GM18907 (cell line): Measurements from ENCODE around the gene PDE4B.
A peak's percentile ranks its signal among the peaks of the same experiment; 100 is the strongest.
"Not testable (repeated sequence)": the region's sequence is repeated elsewhere in the genome, so short reads cannot be mapped to it uniquely, and the experiment has no call there.

ENCODE experiments used
- ATAC-seq: cut with Tn5 transposase; IDR thresholded peaks from one replicate; pipeline ENCODE4 v1.9.1; 2021; ENCODE audit warnings: mild to moderate bottlenecking, moderate library complexity; ENCODE audit not compliant: unreplicated experiment

PDE4B gene

DNA sequence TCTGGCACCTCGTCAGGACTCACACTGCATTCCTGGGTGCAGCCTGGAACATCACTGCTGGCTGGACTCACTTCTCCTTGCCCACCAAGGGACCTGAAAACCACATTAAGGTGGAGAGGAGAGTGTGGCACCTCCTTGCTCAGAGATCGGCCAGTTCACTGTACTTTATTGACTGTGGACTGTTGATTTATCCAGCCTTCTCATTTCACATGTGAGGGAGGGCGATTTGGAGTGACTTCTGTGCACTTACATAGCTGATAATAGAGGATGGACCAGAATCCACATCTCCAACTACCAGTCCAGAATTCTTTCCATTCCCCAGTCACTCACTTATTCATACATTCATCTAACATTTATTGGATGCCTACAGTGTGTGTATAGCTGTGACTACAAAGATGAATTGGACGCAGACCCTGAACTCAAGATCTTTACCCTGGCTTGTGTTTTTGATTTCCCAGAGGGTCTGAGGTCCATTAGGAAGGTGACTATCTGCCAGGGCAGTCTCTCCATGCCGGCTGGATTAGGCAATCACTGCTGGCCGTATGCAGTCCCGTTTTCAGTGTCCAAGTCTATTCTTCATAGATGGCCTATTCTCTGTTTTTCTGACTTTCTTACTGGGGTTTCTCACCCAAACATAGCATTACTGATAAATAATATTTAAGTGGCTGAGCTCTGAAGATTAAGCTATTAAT lies 507.7 kb downstream of the PDE4B start:
- ATAC-seq: no peak

DNA sequence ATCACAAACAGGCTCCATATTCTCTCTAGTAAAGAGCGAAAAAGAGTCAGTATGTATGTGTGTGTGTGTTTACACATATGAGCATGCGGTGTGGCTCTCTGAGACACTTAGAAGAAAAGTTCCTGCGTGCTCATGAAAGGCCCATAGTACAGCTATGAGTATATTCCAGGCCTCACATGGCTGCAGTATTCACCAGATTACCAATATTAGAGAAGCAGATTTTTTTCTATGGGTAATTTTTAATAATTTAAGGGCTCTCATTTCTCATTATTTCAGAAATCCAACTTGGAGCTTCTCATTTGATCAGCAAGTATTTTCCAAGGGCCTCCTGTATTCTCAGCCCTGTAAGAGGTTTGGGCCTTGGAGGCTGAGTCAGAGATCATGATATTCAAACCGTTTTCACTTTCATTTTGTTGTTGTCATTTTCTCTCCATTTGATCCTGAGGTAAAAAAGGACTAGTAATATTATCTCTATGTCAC lies 508.3 kb downstream of the PDE4B start:
- peak; percentile 81 for ATAC-seq

DNA sequence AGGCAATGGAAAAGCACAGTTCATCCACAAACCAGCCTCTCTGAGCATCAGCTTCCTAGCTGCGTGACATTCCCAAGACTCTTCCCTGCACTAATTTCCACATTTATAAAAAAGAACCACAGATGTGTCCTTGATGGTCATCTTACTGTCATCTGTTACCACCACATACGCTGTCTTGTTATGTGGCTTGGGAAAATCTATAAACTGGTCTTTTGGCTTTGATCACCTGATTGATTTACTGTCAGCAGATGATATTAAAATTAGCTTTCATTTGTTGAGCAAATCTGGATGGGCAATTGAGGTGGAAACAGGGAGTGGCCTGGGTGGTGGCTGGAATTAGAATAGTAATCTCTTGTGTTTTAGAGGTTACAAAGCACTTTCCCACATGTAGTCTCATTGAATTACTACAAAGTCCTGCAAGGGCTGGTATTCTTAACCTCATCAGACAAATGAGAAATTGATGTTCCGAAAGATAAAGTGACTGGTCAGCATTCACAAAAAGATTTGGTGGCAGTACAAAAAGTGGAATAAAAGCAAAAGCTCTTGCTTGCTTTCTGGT lies 509.6 kb downstream of the PDE4B start:
- no peak for ATAC-seq

DNA sequence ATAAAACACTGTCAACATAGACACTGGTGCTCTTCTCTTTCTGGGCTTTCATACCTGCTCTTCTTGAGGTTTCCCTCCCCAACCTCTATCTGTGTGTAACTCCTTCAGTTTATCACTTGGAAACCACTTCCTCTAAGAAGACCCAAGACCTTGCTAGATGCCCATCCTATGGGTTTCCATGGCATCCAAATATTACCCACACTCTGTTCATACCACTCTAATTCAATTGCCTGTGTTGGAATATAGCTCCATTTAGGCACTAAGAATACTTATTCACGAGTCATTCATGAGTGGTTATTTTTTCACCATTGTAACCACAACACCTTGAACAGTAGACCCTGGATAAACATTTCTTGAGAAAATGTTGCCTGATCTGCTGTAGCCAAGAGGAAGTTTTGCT lies 510.1 kb downstream of the PDE4B start:
- peak; percentile 30 for ATAC-seq

DNA sequence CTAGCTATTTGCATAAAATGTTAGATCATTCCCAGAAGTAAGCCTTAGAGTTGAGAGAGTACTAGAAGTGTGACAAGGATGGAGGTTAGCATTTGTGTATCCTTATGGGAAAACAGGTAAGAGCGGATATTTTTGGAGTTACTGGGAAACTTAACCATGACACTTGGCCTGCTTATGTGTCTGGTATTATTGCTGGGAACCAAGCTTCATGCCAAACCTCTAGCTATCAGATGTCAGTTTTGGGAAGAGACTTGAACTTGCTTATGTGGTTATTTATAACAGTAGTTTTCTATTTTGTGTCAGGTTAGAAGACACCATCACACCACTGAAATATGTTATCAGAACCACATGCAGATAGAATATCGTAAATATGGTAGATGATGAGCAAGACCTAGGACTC lies 511.0 kb downstream of the PDE4B start:
- ATAC-seq: no peak

DNA sequence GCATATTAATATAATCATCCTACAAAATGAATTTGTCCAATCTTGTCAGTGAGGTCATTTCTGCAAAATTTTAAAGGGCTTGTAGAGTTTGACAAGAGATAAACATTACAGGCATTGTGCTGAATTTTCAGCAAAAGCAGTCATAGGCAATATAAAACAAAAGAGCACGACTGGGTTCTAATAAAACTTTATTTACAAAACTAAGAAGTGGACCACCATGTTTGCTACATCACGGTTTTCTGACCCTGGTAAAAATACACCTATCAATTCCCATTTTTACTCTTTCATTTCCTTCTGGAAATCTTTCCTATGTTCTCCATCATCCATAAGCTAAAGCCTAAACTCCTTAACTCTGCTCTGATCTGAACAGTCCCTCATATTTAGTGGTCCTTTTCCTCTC lies 511.4 kb downstream of the PDE4B start:
- ATAC-seq: no peak

DNA sequence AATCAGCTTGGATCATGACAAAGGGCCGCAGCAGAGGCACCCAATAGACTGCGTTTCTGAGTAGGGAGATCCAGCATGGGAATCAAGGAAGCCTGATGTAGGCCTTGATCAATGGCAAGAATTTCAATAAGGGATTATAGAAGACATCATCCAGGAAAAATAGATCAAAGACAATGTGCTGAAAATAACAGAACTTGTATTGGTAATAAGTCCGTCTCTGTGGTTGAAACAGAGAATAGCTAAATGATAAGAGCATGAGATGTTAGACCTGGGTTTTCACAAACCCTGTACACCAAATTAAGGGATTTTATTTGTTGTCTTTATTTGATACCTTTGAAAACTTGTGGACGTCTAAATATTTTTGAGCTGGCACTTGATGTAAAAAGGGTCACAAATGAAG lies 513.2 kb downstream of the PDE4B start:
- ATAC-seq: peak; percentile 56

DNA sequence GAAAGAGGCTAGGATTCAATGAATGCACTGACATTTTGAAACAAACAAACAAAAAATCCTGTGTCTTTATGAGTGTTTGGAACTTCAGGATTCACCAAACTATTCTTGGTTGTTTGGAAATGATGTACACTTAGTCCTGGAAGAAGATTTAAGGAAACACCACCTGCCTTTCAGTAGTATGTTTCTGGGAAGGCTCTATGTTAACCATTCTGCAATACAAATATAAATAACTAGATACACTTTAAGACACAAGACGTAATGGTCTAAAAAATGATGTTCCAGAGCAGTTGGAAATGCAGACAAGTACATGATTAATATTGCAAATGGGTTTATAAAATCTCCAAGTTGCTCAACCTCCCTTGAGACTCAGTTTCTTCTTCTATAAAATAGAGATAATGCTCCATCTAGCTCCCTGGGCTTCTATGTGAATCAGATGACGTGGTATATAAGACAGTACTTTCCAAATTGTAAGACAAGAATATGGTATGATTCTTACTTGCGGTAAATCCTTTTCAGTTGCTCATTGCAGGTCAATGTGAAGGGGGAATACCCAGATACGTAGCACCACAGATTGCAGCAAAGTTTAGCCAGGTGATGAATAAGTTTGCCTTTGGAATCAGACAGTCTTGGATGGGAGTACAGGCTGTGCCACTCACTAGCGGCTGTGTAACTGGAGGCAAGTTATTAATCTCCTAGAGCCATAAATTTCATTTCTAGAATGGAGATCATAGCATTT lies 516.5 kb downstream of the PDE4B start:
- no peak for ATAC-seq

DNA sequence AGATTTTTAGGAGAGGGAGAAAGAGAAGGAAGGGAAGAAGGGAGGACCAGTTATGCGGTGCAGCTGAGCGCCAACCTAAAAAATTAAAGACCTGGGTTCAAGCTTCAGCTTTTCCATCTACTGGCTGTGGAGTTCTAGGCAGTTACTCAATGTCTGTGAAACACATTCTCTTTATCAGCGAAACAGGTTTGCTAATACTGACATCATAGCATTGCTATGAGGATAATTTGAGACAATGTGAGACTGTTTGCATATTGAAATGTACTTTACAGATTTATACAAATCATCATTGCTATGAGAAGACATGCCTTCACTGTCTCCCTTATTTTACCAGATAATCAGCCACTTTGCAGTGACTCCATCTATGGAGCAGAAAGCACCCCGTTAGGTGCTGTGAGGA lies 518.4 kb downstream of the PDE4B start:
- ATAC-seq: no peak

DNA sequence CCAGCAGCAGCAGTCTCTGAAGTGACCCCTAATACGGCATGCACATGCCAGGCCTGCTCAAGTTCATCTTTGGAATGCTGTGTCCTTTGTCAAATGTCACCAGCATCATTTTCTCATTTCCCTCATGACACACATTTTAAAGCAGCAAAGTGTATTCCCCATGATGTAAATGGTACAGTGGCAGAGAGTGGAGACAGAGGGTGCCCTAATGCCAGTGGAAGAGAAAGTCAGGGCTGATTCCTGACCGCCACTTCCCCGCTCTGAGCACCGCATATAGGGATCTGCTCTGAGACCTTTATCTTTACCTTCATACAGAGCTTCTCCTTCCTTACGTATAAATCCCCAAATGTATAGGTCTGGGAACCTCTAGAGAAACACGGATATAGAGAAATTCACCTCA lies 518.9 kb downstream of the PDE4B start:
- no peak for ATAC-seq

DNA sequence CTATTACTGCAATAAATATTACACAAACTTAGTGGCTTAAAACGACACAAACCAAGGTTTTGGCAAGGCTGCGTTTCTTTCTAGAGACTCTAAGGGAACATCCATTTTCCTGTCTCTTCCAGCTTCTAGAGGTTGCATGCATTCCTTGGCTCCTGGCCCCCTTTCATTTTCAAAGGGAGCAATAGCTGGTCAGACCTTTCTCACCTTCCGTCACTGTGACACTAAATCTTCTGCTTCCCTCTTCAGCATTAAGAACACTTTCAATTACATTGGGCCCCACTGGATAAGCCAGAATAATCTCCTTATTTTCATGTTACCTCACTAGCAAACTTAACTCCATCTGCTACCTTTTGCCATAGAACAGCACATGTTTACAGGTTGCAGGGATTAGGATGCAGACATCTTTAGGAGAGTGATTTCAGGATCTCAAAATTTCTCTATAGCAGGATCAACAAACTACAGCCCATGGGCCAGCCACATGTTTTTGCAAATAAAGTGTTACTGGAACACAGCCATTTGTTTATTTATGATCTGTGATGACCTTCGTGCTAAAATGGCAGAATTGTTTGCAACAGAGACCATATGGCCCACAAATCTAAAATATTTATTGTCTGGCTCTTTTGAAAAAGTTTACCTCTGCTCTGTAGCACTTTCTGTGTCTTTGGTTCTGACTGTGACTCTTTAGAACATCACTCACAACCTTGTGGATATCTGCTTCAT lies 519.7 kb downstream of the PDE4B start:
- ATAC-seq: no peak

DNA sequence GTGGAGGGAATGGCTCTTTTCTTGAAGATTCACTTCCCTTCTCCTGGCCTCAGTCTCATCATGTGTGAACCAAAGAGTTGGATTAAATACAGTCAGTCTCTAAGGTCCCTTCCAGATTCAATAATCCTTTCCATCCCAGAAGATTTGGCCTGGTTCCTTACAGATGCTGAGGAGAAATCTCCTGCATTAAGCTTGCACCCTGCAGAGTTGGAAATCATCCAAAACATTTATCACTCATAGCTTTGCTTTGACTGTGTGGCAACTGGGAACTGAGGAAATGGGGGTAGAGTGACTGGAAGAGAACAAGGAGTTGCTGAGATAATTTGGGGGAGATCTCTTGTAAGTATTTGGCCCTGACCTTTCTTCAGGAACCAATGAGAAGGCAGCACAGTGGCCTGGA lies 520.7 kb downstream of the PDE4B start:
- no peak for ATAC-seq

DNA sequence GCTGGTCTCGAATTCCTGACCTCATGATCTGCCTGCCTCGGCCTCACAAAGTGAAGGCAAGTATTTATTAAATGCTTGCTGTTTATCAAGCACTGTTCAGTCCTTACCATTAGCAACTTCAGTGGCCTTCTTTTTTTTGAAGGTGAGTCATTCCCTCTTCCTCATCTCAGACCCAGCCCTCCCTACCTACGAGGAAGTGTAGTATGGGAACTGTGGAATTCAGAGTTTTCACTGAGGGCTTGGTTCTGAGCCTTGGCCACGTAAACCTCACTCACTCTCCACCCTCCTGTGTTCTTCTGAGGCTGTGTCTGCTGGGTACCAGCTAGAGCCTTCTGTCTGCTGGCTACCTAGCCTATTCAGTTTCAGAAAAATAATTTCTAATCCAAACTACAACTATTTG lies 523.0 kb downstream of the PDE4B start:
- ATAC-seq: no peak

DNA sequence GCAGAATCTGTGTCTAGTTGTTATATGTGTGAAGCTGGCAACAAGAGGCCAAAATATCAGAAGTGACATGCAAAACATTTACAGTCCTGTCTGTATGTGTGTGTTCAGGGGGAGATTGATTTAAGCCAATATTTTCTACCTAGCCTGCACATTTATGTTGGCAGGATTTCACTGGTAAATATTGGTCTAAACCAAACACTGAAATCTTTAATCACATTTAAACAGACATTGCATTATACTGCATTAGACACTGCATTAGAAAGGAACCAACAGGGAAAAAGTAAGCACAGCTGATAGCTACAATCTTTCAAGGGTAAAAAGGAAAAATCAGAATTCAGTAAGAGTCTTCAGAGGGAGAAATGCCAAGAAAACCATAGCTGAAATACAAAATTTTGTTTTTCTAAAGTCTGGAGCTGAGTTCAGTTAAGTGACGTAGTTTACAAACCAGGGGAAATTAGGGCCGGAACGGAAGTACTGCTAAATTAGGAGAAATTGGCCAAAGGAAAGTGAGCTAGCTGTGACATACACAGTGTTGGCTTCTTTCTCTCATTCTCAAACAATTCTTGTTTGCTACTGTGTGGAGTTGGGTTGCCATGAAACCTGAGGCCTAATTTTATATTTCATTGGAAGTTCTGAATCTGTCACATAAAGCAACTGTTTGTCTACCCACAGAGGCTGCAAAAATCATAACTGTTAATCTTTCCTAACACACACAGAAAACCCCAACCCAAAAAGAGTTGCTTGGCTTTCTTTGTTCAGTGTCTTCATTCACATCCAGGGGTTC lies 524.0 kb downstream of the PDE4B start:
- no peak for ATAC-seq

DNA sequence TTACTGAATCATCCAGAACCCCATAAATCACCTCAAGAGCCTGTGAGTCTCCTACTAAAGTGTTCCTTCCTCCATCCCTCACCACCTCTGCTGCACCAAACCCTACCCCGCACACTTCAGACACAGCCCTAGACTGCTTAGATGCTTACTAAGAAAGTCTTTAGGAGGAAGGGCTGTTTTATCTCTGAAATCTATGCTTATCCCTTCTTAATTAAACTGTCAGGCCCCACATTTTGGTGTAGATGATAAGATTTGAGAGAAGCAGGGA lies 524.5 kb downstream of the PDE4B start:
- ATAC-seq: no peak

DNA sequence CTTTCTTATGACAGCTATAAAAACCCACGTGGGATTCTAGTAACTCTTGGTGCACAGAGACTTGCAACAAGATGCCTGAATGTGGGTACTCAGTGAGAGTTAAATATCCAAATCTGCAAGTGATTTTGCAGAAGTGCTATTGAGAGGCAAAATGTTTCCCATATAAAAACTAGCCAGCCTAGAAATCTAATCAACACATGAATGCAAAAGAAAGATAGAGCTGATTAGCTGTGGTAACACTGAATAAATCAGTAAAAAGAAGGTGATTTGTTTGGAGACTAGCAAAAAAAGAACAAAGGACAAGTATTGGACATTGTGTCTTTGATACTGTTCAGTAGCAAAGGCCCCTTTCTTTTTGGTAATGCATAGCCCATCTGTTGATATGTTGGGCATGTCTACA lies 527.5 kb downstream of the PDE4B start:
- ATAC-seq: no peak

DNA sequence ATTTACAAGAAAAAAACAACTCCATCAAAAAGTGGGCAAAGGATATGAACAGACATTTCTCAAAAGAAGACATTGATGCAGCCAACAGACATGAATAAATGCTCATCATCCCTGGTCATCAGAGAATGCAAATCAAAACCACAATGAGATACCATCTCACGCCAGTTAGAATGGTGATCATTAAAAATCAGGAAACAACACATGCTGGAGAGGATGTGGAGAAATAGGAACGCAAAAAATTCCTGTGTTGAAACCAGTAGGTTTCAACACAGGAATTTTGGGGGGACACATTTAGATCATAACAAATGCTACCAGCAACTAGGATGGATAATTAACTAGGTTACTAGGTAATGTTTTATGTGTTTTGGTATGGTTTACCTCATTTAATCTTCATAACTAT lies 529.8 kb downstream of the PDE4B start:
- not testable (repeated sequence) for ATAC-seq

DNA sequence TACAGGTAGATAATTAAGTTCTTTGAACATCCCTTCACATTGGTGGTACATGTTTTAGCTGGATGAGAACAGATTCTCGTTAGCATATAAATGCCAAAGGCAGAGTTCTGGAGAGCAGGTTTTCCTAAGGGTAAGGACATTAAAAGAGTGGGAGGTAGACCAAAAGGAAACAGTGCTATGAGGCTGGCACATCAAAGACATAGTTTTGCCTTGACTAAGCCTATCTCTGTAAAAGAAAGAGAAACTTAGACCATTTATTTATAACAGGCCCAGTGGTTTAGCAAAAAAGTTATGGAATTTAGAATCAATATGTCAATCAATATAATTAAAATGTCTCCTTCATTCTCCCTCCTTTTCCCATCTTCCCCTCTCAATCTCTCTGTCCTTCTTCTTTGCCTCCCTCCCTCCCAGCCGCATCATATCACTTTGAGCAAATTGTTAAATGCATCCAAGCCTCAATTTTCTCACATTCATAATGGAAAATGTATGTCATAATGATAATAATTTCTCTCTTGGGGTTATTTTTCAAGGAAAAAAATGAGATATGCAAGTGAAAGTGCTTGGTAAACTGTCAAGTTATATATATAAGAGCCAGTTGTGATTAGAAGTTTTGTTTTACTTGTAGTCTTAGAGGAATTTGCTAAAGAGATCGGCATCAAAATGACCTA lies 531.4 kb downstream of the PDE4B start:
- no peak for ATAC-seq

DNA sequence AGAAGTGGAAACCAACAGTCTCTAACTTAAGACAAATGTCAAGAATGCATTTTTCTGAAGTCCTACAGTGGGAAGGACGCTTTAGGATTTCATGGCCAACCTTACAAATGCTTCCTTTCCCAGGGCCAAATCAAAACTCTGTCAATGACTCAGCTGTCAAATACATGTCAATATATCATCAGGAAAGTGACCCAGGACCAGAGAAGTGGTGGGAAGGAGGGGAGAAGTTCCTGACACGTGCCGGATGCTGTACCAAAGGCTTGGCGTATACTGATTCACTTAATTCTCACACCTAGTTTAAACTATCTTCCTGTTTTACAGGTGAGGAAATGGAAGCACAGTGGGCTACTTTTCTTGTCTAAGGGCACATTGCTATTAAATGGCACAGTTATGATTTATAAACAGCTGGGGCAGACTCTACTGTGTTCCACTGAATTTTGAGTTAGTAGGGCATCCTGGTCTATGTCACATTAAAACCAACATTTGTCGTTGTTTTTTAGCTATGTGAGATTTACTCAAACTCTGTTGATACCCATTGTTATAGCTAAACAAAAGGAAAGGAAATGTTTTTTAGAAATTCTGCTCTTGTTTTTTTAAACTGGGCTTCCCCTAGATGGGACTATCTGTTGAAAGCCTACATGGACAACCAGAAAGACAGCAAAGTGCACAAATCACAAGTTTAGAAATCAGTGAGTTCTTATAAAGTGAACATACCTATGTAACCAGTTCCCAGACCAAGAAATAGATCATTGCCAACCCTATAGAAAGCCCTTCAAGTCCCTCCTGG lies 533.1 kb downstream of the PDE4B start:
- ATAC-seq: no peak

DNA sequence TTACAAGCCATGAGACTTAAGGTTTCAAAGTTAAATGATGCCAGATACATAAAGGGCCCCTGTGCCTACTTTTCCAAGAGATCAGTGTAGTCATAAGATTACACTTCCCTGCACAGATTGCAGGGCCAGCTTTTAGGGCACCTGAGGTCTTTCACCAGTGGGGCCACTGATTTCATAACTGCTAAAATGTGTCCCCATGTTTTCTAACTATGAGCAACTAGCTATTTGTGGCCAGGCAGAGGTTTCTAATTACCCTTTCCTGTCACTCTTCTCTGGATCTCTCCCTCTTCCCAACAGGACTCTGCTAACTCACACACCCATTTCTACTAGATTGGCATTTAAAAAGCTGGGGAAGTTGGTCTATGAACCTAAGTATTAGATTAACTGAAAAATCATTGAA lies 534.2 kb downstream of the PDE4B start:
- ATAC-seq: no peak
